GM19099 (cell line): ENCODE data around the gene IGFALS.
A peak's percentile ranks its signal among the peaks of the same experiment; 100 is the strongest.

Source experiments
- POLR2A ChIP-seq: IDR thresholded peaks from 3 replicates; pipeline ENCODE4 v1.6.1; 2011; ENCODE audit warnings: low read depth; ENCODE audit not compliant: insufficient read length; ENCODE audit errors: extremely low read depth

The IGFALS gene

GRCh38 chr16:1786242-1787055, 7.1 kb downstream of the IGFALS start:
- no peak for TF ChIP-seq POLR2A

- TF ChIP-seq POLR2A: no peak
These were observed 7.7 kb downstream of the IGFALS start for GRCh38 chr16:1785846-1786170.

- TF ChIP-seq POLR2A: no peak
These were observed 8.3 kb downstream of the IGFALS start for GRCh38 chr16:1784977-1785845.

- TF ChIP-seq POLR2A: peak; percentile 81
These were observed 10.9 kb downstream of the IGFALS start, which contains the start of the genes NUBP2 and SPSB3 for GRCh38 chr16:1782408-1783264. Gene NUBP2, plus strand, starts transcription at chr16:1782960. Its CDS starts 61 bp downstream, at chr16:1783021. Gene SPSB3, minus strand, starts transcription at chr16:1782571. Its CDS starts 1,088 bp downstream, at chr16:1781483.

GRCh38 chr16:1781758-1782407, 11.6 kb downstream of the IGFALS start:
- no peak for TF ChIP-seq POLR2A

GRCh38 chr16:1781254-1781653, 12.3 kb downstream of the IGFALS start:
- no peak for TF ChIP-seq POLR2A

GRCh38 chr16:1780677-1781072, 12.8 kb downstream of the IGFALS start:
- no peak for TF ChIP-seq POLR2A

GRCh38 chr16:1779741-1780676, 13.5 kb downstream of the IGFALS start:
- TF ChIP-seq POLR2A: no peak

GRCh38 chr16:1779234-1779701, 14.2 kb downstream of the IGFALS start:
- TF ChIP-seq POLR2A: no peak

- TF ChIP-seq POLR2A: no peak
These were observed 15.0 kb downstream of the IGFALS start for GRCh38 chr16:1778200-1779179.

GRCh38 chr16:1777375-1778199, 15.9 kb downstream of the IGFALS start:
- no peak for TF ChIP-seq POLR2A
